ENCODE results near the gene ARID1B. TPM values are rescaled to one million over a fixed set of nuclear protein-coding genes. Genes with fewer than 3 reads are reported as not detected.

Gene ARID1B
- total RNA-seq, 1 experiment from 2014 or later: 86.3 TPM

- peaks cover 19% of the 10 kb centered on the region for H3K36me3 ChIP-seq (ENCODE audit: insufficient read depth, low read length, poor library complexity, severe bottlenecking)
These were observed 430.4 kb downstream of the ARID1B start for GRCh38 chr6:157207521-157208076.

GRCh38 chr6:157209865-157210530, 432.8 kb downstream of the ARID1B start:
- no peaks in the 10 kb centered on the region for H3K27me3 ChIP-seq (replicated peaks; ENCODE audit: insufficient read depth, low read depth, low read length, poor library complexity)
- intact Hi-C loops (cut with micrococcal nuclease; ENCODE audit: unreplicated experiment): no loop called here
- no peaks in the 10 kb centered on the region for H3K9me3 ChIP-seq (ENCODE audit: low read depth, low read length, poor library complexity, severe bottlenecking)
- DNase-seq (ENCODE audit: low spot score): no peak
- BruUV-seq (replicated peaks): no TSS peak
- H3K27ac ChIP-seq (ENCODE audit: low read depth, low read length, poor library complexity, severe bottlenecking): no peak overlapping the region
- H3K4me3 ChIP-seq (ENCODE audit: low read depth, low read length, poor library complexity, severe bottlenecking): no peak overlapping the region
- ChIA-PET POLR2A (ENCODE audit: low non-redundant PET) (no interaction called here), CTCF (no interaction called here)
- H3K36me3 ChIP-seq (ENCODE audit: insufficient read depth, low read length, poor library complexity, severe bottlenecking): peaks cover 8% of the 10 kb centered on the region
- TF ChIP-seq, protein P1, sequence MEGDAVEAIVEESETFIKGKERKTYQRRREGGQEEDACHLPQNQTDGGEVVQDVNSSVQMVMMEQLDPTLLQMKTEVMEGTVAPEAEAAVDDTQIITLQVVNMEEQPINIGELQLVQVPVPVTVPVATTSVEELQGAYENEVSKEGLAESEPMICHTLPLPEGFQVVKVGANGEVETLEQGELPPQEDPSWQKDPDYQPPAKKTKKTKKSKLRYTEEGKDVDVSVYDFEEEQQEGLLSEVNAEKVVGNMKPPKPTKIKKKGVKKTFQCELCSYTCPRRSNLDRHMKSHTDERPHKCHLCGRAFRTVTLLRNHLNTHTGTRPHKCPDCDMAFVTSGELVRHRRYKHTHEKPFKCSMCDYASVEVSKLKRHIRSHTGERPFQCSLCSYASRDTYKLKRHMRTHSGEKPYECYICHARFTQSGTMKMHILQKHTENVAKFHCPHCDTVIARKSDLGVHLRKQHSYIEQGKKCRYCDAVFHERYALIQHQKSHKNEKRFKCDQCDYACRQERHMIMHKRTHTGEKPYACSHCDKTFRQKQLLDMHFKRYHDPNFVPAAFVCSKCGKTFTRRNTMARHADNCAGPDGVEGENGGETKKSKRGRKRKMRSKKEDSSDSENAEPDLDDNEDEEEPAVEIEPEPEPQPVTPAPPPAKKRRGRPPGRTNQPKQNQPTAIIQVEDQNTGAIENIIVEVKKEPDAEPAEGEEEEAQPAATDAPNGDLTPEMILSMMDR (conservative IDR thresholded peaks at IDR 0.05; ENCODE audit: low read depth, low read length): no peak
- H3K4me1 ChIP-seq (ENCODE audit: insufficient read depth, low read length, poor library complexity, severe bottlenecking): peaks cover 8% of the 10 kb centered on the region

More at GRCh38 chr6:157207521-157208076, 430.4 kb downstream of the ARID1B start:
- peaks cover 8% of the 10 kb centered on the region for H3K4me1 ChIP-seq (ENCODE audit: insufficient read depth, low read length, poor library complexity, severe bottlenecking)
- intact Hi-C loops (cut with micrococcal nuclease; ENCODE audit: unreplicated experiment): no loop called here
- no peaks in the 10 kb centered on the region for H3K27me3 ChIP-seq (replicated peaks; ENCODE audit: insufficient read depth, low read depth, low read length, poor library complexity)
- TF ChIP-seq, protein P1 (conservative IDR thresholded peaks at IDR 0.05; ENCODE audit: low read depth, low read length): no peak
- no peak for TF ChIP-seq EZH2 (IDR thresholded peaks at IDR 0.05; ENCODE audit: borderline replicate concordance, low read depth, low read length, poor library complexity, severe bottlenecking)
- BruUV-seq (replicated peaks): no TSS peak
- no peak overlapping the region for H3K4me3 ChIP-seq (ENCODE audit: low read depth, low read length, poor library complexity, severe bottlenecking)
- no peak for DNase-seq (ENCODE audit: low spot score)
- POLR2A ChIA-PET (ENCODE audit: low non-redundant PET): no interaction called here
- no peaks in the 10 kb centered on the region for H3K9me3 ChIP-seq (ENCODE audit: low read depth, low read length, poor library complexity, severe bottlenecking)
- H3K27ac ChIP-seq (ENCODE audit: low read depth, low read length, poor library complexity, severe bottlenecking): no peak overlapping the region
- CTCF ChIA-PET: no interaction called here

- peaks cover 6% of the 10 kb centered on the region for H3K36me3 ChIP-seq (ENCODE audit: insufficient read depth, low read length, poor library complexity, severe bottlenecking)
- H3K27me3 ChIP-seq (replicated peaks; ENCODE audit: insufficient read depth, low read depth, low read length, poor library complexity): no peaks in the 10 kb centered on the region
- H3K4me1 ChIP-seq (ENCODE audit: insufficient read depth, low read length, poor library complexity, severe bottlenecking): peaks cover 8% of the 10 kb centered on the region
- no peak overlapping the region for H3K4me3 ChIP-seq (ENCODE audit: low read depth, low read length, poor library complexity, severe bottlenecking)
- no peak for TF ChIP-seq EZH2 (IDR thresholded peaks at IDR 0.05; ENCODE audit: borderline replicate concordance, low read depth, low read length, poor library complexity, severe bottlenecking)
- TF ChIP-seq, protein P1 (conservative IDR thresholded peaks at IDR 0.05; ENCODE audit: low read depth, low read length): no peak
- intact Hi-C loops (cut with micrococcal nuclease; ENCODE audit: unreplicated experiment): no loop called here
- POLR2A ChIA-PET (ENCODE audit: low non-redundant PET): no interaction called here
- BruUV-seq (replicated peaks): no TSS peak
- DNase-seq (ENCODE audit: low spot score): no peak
- CTCF ChIA-PET: interaction anchor here (0.5 kb wide), 1 partner anchor 24 kb away, joined by 6 read pairs; no protein-coding TSS in a partner anchor
- no peaks in the 10 kb centered on the region for H3K9me3 ChIP-seq (ENCODE audit: low read depth, low read length, poor library complexity, severe bottlenecking)
- H3K27ac ChIP-seq (ENCODE audit: low read depth, low read length, poor library complexity, severe bottlenecking): no peak overlapping the region
These were observed 433.8 kb downstream of the ARID1B start for GRCh38 chr6:157210954-157211353.
